IMR-90 (cell line): Measurements from ENCODE around the gene SH3RF2. TPM values are rescaled to one million over a fixed set of nuclear protein-coding genes. Genes with fewer than 3 reads are reported as not detected.

Source experiments
- ATAC-seq: fragments of 200-7000 bp; cut with Tn5 transposase; 2 replicates; pipeline ENCODE4 v1.9.1; 2020; ENCODE audit warnings: low read depth, mild to moderate bottlenecking, moderate library complexity
- BruUV-seq: library from RNA; stranded (reverse); fragments of 400-500 nt; replicated peaks from 2 replicates; lab custom pipeline; 2021; lab: Mats Ljungman, UMichigan
- CTCF ChIA-PET: fragments of 300-600 bp; formaldehyde crosslinking; extraction: SDS; loops from one replicate; lab custom pipeline; 2021; ENCODE audit warnings: antibody characterized with exemption; lab: Yijun Ruan, JAX
- POLR2A ChIA-PET: fragments of 300-600 bp; sonication (Branson Sonifier 250); formaldehyde crosslinking; loops from one replicate; lab custom pipeline; 2022; ENCODE audit warnings: antibody characterized with exemption; ENCODE audit not compliant: unreplicated experiment; lab: Charles Lee
- DNase-seq: peaks from one replicate; pipeline ENCODE4 v3.0.0; 2013
- H2AFZ ChIP-seq: replicated peaks from 2 replicates; pipeline ENCODE3; 2013; ENCODE audit warnings: low read length, mild to moderate bottlenecking; ENCODE audit not compliant: poor library complexity
- H2AK5ac ChIP-seq: 2 replicates; pipeline ENCODE4 v1.6.1; 2013; ENCODE audit warnings: low read depth, low read length, inconsistent platforms
- H2AK9ac ChIP-seq: replicated peaks from 2 replicates; pipeline ENCODE3; 2013; ENCODE audit warnings: mild to moderate bottlenecking, low read depth, low read length, moderate library complexity; ENCODE audit not compliant: poor library complexity
- H2BK120ac ChIP-seq: 2 replicates; pipeline ENCODE4 v1.6.1; 2013; ENCODE audit warnings: low read depth, low read length, inconsistent platforms
- H2BK15ac ChIP-seq: 3 replicates; pipeline ENCODE4 v1.6.1; 2013; ENCODE audit warnings: low read depth, low read length, inconsistent platforms
- H2BK20ac ChIP-seq: 2 replicates; pipeline ENCODE4 v1.6.1; 2013; ENCODE audit warnings: low read depth, mild to moderate bottlenecking, inconsistent platforms, low read length, moderate library complexity
- H2BK5ac ChIP-seq: 2 replicates; pipeline ENCODE4 v1.6.1; 2013; ENCODE audit warnings: mild to moderate bottlenecking, low read depth, low read length, inconsistent platforms; ENCODE audit not compliant: poor library complexity, severe bottlenecking
- H3K14ac ChIP-seq: replicated peaks from 2 replicates; pipeline ENCODE4 v1.6.1; 2013; ENCODE audit warnings: low read depth, low read length, inconsistent platforms
- H3K18ac ChIP-seq: 2 replicates; pipeline ENCODE4 v1.6.1; 2013; ENCODE audit warnings: low read depth, low read length, control low read depth
- H3K23ac ChIP-seq: 2 replicates; pipeline ENCODE4 v1.6.1; 2013; ENCODE audit warnings: low read depth, low read length, inconsistent platforms
- H3K27ac ChIP-seq: 2 replicates; pipeline ENCODE4 v1.5.1; 2013; ENCODE audit warnings: mild to moderate bottlenecking, control low read depth, low read length; ENCODE audit not compliant: insufficient read depth
- H3K27me3 ChIP-seq: 2 replicates; pipeline ENCODE4 v1.6.1; 2013; ENCODE audit warnings: low read length; ENCODE audit not compliant: control insufficient read depth, insufficient read depth
- H3K36me3 ChIP-seq: 2 replicates; pipeline ENCODE4 v1.6.1; 2013; ENCODE audit warnings: low read length, mixed read lengths; ENCODE audit not compliant: control insufficient read depth, insufficient read depth
- H3K4ac ChIP-seq: 2 replicates; pipeline ENCODE4 v1.6.1; 2013; ENCODE audit warnings: low read depth, low read length, inconsistent platforms
- H3K4me1 ChIP-seq: 2 replicates; pipeline ENCODE4 v1.6.1; 2013; ENCODE audit warnings: low read length, mixed read lengths; ENCODE audit not compliant: control insufficient read depth, insufficient read depth
- H3K4me2 ChIP-seq: 2 replicates; pipeline ENCODE4 v1.6.1; 2013; ENCODE audit warnings: low read depth, mild to moderate bottlenecking, control low read depth, low read length, moderate library complexity
- H3K4me3 ChIP-seq: 2 replicates; pipeline ENCODE4 v1.5.1; 2013; ENCODE audit warnings: low read depth, mild to moderate bottlenecking, control low read depth, low read length, moderate library complexity; ENCODE audit not compliant: insufficient read depth
- H3K56ac ChIP-seq: 2 replicates; pipeline ENCODE4 v1.6.1; 2013; ENCODE audit warnings: low read length, inconsistent platforms; ENCODE audit not compliant: insufficient read depth; ENCODE audit errors: extremely low read depth
- H3K79me1 ChIP-seq, 2 experiments: 2 replicates each; pipeline ENCODE4 v1.6.1; 2013; ENCODE audit warnings: low read length in 2 of 2, inconsistent platforms in 1 of 2, low read depth in 1 of 2
- H3K9ac ChIP-seq: 2 replicates; pipeline ENCODE4 v1.6.1; 2013; ENCODE audit warnings: low read depth, low read length, control low read depth
- H3K9me1 ChIP-seq: 2 replicates; pipeline ENCODE4 v1.6.1; 2013; ENCODE audit warnings: low read length, inconsistent platforms; ENCODE audit not compliant: insufficient read depth
- H3K9me3 ChIP-seq: 2 replicates; pipeline ENCODE4 v1.6.1; 2013; ENCODE audit warnings: low read length; ENCODE audit not compliant: control insufficient read depth, insufficient read depth
- H4K20me1 ChIP-seq: 2 replicates; pipeline ENCODE4 v1.6.1; 2013; ENCODE audit warnings: low read length, inconsistent platforms; ENCODE audit not compliant: insufficient read depth
- H4K5ac ChIP-seq: 2 replicates; pipeline ENCODE4 v1.6.1; 2013; ENCODE audit warnings: mild to moderate bottlenecking, low read depth, low read length, control low read depth
- H4K8ac ChIP-seq, 2 experiments: 2 replicates each; pipeline ENCODE4 v1.6.1; 2013; ENCODE audit warnings: low read depth in 2 of 2, low read length in 2 of 2, control low read depth in 1 of 2, inconsistent platforms in 1 of 2
- H4K91ac ChIP-seq: 2 replicates; pipeline ENCODE4 v1.6.1; 2013; ENCODE audit warnings: low read depth, low read length, inconsistent platforms; ENCODE audit not compliant: insufficient read depth
- BHLHE40 ChIP-seq: fragments of 150-350 bp; IDR thresholded peaks from 2 replicates; pipeline ENCODE4 v1.6.1; 2016; ENCODE audit warnings: mild to moderate bottlenecking, low read depth, low read length
- CHD1 ChIP-seq: IDR thresholded peaks from 2 replicates; pipeline ENCODE4 v1.6.1; 2012; ENCODE audit warnings: low read depth, low read length, improper control_type of control experiment
- CTCF ChIP-seq: conservative IDR thresholded peaks from 2 replicates; pipeline ENCODE4 v1.5.1; 2012; ENCODE audit warnings: mild to moderate bottlenecking, low read depth, low read length, improper control_type of control experiment
- ELK1 ChIP-seq: fragments of 150-350 bp; IDR thresholded peaks from 2 replicates; pipeline ENCODE4 v1.6.1; 2016; ENCODE audit warnings: low read depth, mild to moderate bottlenecking, low read length, moderate library complexity, borderline replicate concordance
- FOS ChIP-seq: fragments of 150-350 bp; IDR thresholded peaks from 2 replicates; pipeline ENCODE4 v1.6.1; 2016; ENCODE audit warnings: low read depth, low read length
- MAZ ChIP-seq: IDR thresholded peaks from 2 replicates; pipeline ENCODE4 v1.6.1; 2012; ENCODE audit warnings: low read depth, mild to moderate bottlenecking, low read length, improper control_type of control experiment, moderate library complexity, borderline replicate concordance
- MXI1 ChIP-seq: IDR thresholded peaks from 2 replicates; pipeline ENCODE4 v1.6.1; 2012; ENCODE audit warnings: low read depth, mild to moderate bottlenecking, low read length, moderate library complexity, borderline replicate concordance
- NFE2L2 ChIP-seq: fragments of 150-350 bp; IDR thresholded peaks from 2 replicates; pipeline ENCODE4 v1.6.1; 2016; ENCODE audit warnings: low read depth, mild to moderate bottlenecking, low read length
- POLR2A ChIP-seq: IDR thresholded peaks from 2 replicates; pipeline ENCODE4 v1.6.1; 2012; ENCODE audit warnings: mild to moderate bottlenecking, low read depth, low read length
- RAD21 ChIP-seq: IDR thresholded peaks from 2 replicates; pipeline ENCODE4 v1.6.1; 2012; ENCODE audit warnings: low read length, improper control_type of control experiment
- RCOR1 ChIP-seq: IDR thresholded peaks from 2 replicates; pipeline ENCODE4 v1.6.1; 2012; ENCODE audit warnings: mild to moderate bottlenecking, low read length, improper control_type of control experiment; ENCODE audit not compliant: insufficient replicate concordance
- RFX5 ChIP-seq: IDR thresholded peaks from 2 replicates; pipeline ENCODE4 v1.8.0; 2012; ENCODE audit warnings: low read depth, mild to moderate bottlenecking, low read length, moderate library complexity
- SMC3 ChIP-seq: fragments of 150-350 bp; IDR thresholded peaks from 2 replicates; pipeline ENCODE4 v1.6.1; 2016; ENCODE audit warnings: low read depth, mild to moderate bottlenecking, antibody characterized with exemption, low read length, moderate library complexity
- USF2 ChIP-seq: fragments of 150-350 bp; IDR thresholded peaks from 2 replicates; pipeline ENCODE4 v1.6.1; 2017; ENCODE audit warnings: mild to moderate bottlenecking, antibody characterized with exemption, low read length, low read depth
- dilution Hi-C: fragments of 300-500 bp; cut with HindIII; formaldehyde crosslinking; loops from one replicate; pipeline ENCODE4 v1.14.3; 2018; ENCODE audit warnings: low sequenced_read_pairs; ENCODE audit not compliant: unreplicated experiment
- in situ Hi-C: fragments of 300-500 bp; cut with MboI; formaldehyde crosslinking; loops from 3 replicates; pipeline ENCODE4 v1.14.3; 2019; ENCODE audit warnings: low sequenced_read_pairs, inconsistent platforms, mixed read lengths
- intact Hi-C: fragments of 100-400 bp; cut with micrococcal nuclease; formaldehyde crosslinking; loops from 2 replicates; pipeline ENCODE4 v1.10.0; 2022
- polyA plus RNA-seq, 3 experiments: library from polyadenylated mRNA; depleted of rRNA; stranded (reverse); fragments of >200 nt; gene quantifications; 2 replicates each; pipeline ENCODE4 v1.2.3, GENCODE V29; 2012; ENCODE audit warnings: low replicate concordance in 1 of 3
- total RNA-seq: library from RNA; depleted of rRNA; stranded (reverse); fragments of >200 nt; gene quantifications from 2 replicates; pipeline ENCODE4 v1.2.3, GENCODE V29; 2012

SH3RF2 gene
- total and polyA plus RNA-seq, 2 of the 4 experiments (the other 2 are of a cell fraction) = 1.3 to 1.7 TPM

- intact Hi-C loops (no loop called here), dilution Hi-C loops (no loop called here), in situ Hi-C loops (no loop called here)
- no peak overlapping the region for H3K4me2 ChIP-seq
- no peak overlapping the region for H3K18ac ChIP-seq
- no peaks in the 10 kb centered on the region for H3K36me3 ChIP-seq
- CTCF ChIA-PET = no interaction called here
- ATAC-seq (no peak), DNase-seq (no peak)
- no peak overlapping the region for H3K4ac ChIP-seq
- no peak overlapping the region for H3K56ac ChIP-seq
- H2BK120ac ChIP-seq = no peak overlapping the region
- no peaks in the 10 kb centered on the region for H3K9me1 ChIP-seq
- H4K8ac ChIP-seq = no peak overlapping the region
- no peak overlapping the region for H3K14ac ChIP-seq
- no peaks in the 10 kb centered on the region for H3K27me3 ChIP-seq
- no peak overlapping the region for H3K4me3 ChIP-seq
- H2AFZ ChIP-seq = no peak overlapping the region
- no peak overlapping the region for H3K27ac ChIP-seq
- H4K20me1 ChIP-seq = no peaks in the 10 kb centered on the region
- no peak overlapping the region for H2BK5ac ChIP-seq
- no peaks in the 10 kb centered on the region for H3K79me1 ChIP-seq
- H4K5ac ChIP-seq = no peak overlapping the region
- no peaks in the 10 kb centered on the region for H3K9me3 ChIP-seq
- H2BK20ac ChIP-seq = no peak overlapping the region
- no peak overlapping the region for H2AK9ac ChIP-seq
- H3K4me1 ChIP-seq = no peaks in the 10 kb centered on the region
- TF ChIP-seq RCOR1 = no peak
- no peak for TF ChIP-seq CTCF
- no peak for TF ChIP-seq SMC3
- no peak for TF ChIP-seq RFX5
- no peak for TF ChIP-seq ELK1
- no peak for TF ChIP-seq MAZ
- no peak for TF ChIP-seq CHD1
- TF ChIP-seq POLR2A = no peak
- TF ChIP-seq NFE2L2 = no peak
- no peak for TF ChIP-seq MXI1
- TF ChIP-seq USF2 = no peak
- no peak for TF ChIP-seq RAD21
- no peak for TF ChIP-seq FOS
- TF ChIP-seq BHLHE40 = no peak
- BruUV-seq = no TSS peak
- H2AK5ac ChIP-seq = no peak overlapping the region
- no peak overlapping the region for H3K9ac ChIP-seq
- POLR2A ChIA-PET = no interaction called here
- no peak overlapping the region for H4K91ac ChIP-seq
- no peak overlapping the region for H2BK15ac ChIP-seq
- no peak overlapping the region for H3K23ac ChIP-seq
Measured at GRCh38 chr5:146089287-146089686, 152.9 kb downstream of the SH3RF2 start.
